WTC11 (cell line): Measurements from ENCODE around the gene SEMA5B.

Experiments
- AFF4 ChIP-seq: sonication (generic); formaldehyde crosslinking; IDR thresholded peaks from 2 replicates; pipeline ENCODE4 v1.8.1; 2023; ENCODE audit warnings: mild to moderate bottlenecking, missing genetic modification reagents, borderline replicate concordance
- AR ChIP-seq: fragments of 250-450 bp; sonication (Bioruptor Pico); IDR thresholded peaks from 2 replicates; pipeline ENCODE4 v1.9.0; 2021; ENCODE audit warnings: mild to moderate bottlenecking
- ATF1 ChIP-seq: sonication (generic); formaldehyde crosslinking; IDR thresholded peaks from 2 replicates; pipeline ENCODE4 v1.8.1; 2023; ENCODE audit warnings: mild to moderate bottlenecking, moderate library complexity, missing genetic modification reagents
- ATF6 ChIP-seq: sonication (generic); formaldehyde crosslinking; IDR thresholded peaks from 2 replicates; pipeline ENCODE4 v1.8.1; 2023; ENCODE audit warnings: mild to moderate bottlenecking, missing genetic modification reagents
- CREB1 ChIP-seq: sonication (generic); formaldehyde crosslinking; IDR thresholded peaks from 2 replicates; pipeline ENCODE4 v1.8.0; 2023; ENCODE audit warnings: mild to moderate bottlenecking, missing genetic modification reagents
- CTCF ChIP-seq: fragments of 200-600 bp; IDR thresholded peaks from 2 replicates; pipeline ENCODE4 v1.8.0; 2022; ENCODE audit warnings: antibody characterized with exemption
- FOXP4 ChIP-seq: sonication (generic); formaldehyde crosslinking; IDR thresholded peaks from 2 replicates; pipeline ENCODE4 v1.8.0; 2022; ENCODE audit warnings: mild to moderate bottlenecking, missing genetic modification reagents
- NFE2L1 ChIP-seq: sonication (generic); formaldehyde crosslinking; IDR thresholded peaks from 2 replicates; pipeline ENCODE4 v1.8.1; 2023; ENCODE audit warnings: missing genetic modification reagents
- NR1H2 ChIP-seq: sonication (generic); formaldehyde crosslinking; IDR thresholded peaks from 2 replicates; pipeline ENCODE4 v1.9.0; 2021; ENCODE audit warnings: mild to moderate bottlenecking, moderate library complexity, missing genetic modification reagents

GRCh38 chr3:123058505-123058904 is 30.9 kb upstream of the SEMA5B start:
- TF ChIP-seq CREB1 (CRISPR knock-in tag) (no peak), AR (CRISPR knock-in tag) (no peak), ATF1 (CRISPR knock-in tag) (no peak), AFF4 (no peak), FOXP4 (CRISPR knock-in tag) (no peak), NFE2L1 (CRISPR knock-in tag) (no peak), CTCF (no peak), NR1H2 (no peak), ATF6 (CRISPR knock-in tag) (no peak)
